Thoracic aorta (tissue), 2 donors: ENCODE data around the gene PRKN. TPM values are rescaled to one million over a fixed set of nuclear protein-coding genes. Genes with fewer than 3 reads are reported as not detected.

Source experiments
- ATAC-seq: fragments of 150-250 bp; one replicate; pipeline ENCODE4 v1.8.0; 2017; ENCODE audit warnings: low read depth; ENCODE audit not compliant: insufficient number of reproducible peaks, low FRiP score
- DNase-seq: peaks from one replicate; pipeline ENCODE4 v3.0.0-alpha.2; 2020; ENCODE audit warnings: low spot score
- H3K27ac ChIP-seq, 2 donors: fragments of 200-600 bp; sonication (generic); 1 replicate in 1 of 2; 2 replicates in 1 of 2; pipeline ENCODE4 v1.5.1; 2016; ENCODE audit warnings: mild to moderate bottlenecking in 2 of 2, moderate library complexity in 2 of 2
- H3K27me3 ChIP-seq: fragments of 200-600 bp; sonication (generic); replicated peaks from 2 replicates; pipeline ENCODE4 v1.6.0; 2016; ENCODE audit warnings: mild to moderate bottlenecking; ENCODE audit not compliant: insufficient read depth
- H3K36me3 ChIP-seq: fragments of 200-600 bp; sonication (generic); one replicate; pipeline ENCODE4 v1.5.1; 2016
- H3K4me1 ChIP-seq, 2 donors: fragments of 200-600 bp; sonication (generic); 1 replicate in 1 of 2; 2 replicates in 1 of 2; pipeline versions ENCODE4 v1.5.1 to v1.6.0; 2016; ENCODE audit warnings: low read depth in 2 of 2, mild to moderate bottlenecking in 1 of 2; ENCODE audit not compliant: control insufficient read depth in 1 of 2
- H3K4me3 ChIP-seq: fragments of 200-600 bp; sonication (generic); 2 replicates; pipeline ENCODE4 v1.5.1; 2016; ENCODE audit warnings: mild to moderate bottlenecking
- H3K9me3 ChIP-seq: fragments of 200-600 bp; sonication (generic); 2 replicates; pipeline ENCODE4 v1.5.1; 2016
- total RNA-seq, 2 donors: library from RNA; depleted of rRNA; stranded (reverse); fragments of >200 nt; gene quantifications; one replicate each; pipeline versions ENCODE4 v1.1.0 to v1.2.3, GENCODE V29; 2016
- TF ChIP-seq, protein P1 (sequence below): fragments of 200-600 bp; sonication (generic); IDR thresholded peaks from one replicate; pipeline ENCODE4 v1.5.1; 2019; ENCODE audit warnings: antibody characterized with exemption

Gene PRKN
- total RNA-seq, 2 donors from 2014 or later, result 10.4 to 23.8 TPM

DNA sequence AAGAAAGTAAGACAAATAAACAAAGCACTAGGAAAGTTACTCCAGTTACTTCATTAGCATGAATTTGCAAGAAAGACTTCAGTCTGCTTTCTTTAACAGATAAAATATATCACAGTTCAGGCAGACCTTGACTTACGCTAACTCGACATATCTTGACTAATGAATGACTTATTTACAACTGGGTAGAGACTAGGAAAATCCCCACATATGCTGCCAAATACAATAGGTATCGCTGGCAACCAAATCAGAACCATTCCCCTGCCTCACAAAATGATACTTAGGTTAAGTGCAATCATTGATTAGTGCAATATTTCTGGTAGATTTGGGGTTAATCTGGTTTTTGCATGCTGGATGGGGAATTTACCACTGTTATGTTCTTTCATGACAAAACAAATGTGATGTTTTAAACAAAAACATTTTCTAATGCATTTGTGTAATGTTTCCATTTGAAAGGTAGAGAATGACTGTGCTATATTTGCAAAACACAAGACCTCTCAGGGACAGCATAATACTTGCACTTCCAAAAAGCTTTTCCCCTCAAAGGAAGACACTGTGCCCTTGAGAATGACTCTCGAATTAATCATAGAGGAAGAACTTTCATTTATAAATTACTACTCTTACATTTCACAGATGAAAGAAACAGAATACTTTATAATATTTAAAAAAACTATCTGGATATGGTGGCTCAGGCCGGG, 101.6 kb downstream of the PRKN start:
- no peak for DNase-seq
- Histone ChIP-seq H3K4me1 (no peaks in the 10 kb centered on the region), H3K27me3 (no peaks in the 10 kb centered on the region), H3K36me3 (no peaks in the 10 kb centered on the region), H3K27ac (no peak overlapping the region), H3K9me3 (peaks cover under 1% of the 10 kb centered on the region), H3K4me3 (no peak overlapping the region)
- TF ChIP-seq, protein P1, sequence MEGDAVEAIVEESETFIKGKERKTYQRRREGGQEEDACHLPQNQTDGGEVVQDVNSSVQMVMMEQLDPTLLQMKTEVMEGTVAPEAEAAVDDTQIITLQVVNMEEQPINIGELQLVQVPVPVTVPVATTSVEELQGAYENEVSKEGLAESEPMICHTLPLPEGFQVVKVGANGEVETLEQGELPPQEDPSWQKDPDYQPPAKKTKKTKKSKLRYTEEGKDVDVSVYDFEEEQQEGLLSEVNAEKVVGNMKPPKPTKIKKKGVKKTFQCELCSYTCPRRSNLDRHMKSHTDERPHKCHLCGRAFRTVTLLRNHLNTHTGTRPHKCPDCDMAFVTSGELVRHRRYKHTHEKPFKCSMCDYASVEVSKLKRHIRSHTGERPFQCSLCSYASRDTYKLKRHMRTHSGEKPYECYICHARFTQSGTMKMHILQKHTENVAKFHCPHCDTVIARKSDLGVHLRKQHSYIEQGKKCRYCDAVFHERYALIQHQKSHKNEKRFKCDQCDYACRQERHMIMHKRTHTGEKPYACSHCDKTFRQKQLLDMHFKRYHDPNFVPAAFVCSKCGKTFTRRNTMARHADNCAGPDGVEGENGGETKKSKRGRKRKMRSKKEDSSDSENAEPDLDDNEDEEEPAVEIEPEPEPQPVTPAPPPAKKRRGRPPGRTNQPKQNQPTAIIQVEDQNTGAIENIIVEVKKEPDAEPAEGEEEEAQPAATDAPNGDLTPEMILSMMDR, result no peak
- no peak for ATAC-seq

DNA sequence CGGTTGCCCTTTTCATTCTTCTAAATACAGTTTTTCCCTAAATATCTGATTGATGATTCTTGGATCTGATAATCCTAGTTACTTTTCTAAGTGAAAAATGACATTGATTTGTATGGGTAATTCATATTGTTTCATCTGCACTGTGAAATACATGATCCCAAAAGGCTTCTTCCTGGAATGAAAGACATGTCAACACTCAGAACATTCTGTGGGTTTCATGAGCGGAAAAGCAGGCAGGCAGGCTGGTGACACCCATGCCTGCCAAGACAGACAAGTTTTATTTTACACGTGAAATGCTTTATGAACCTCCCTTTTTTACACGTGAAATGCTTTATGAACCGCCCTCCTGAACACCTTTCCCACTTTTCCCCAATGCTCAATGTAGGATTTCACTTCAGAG, 105.0 kb downstream of the PRKN start:
- Histone ChIP-seq H3K4me1 (no peaks in the 10 kb centered on the region), H3K27me3 (no peaks in the 10 kb centered on the region), H3K36me3 (no peaks in the 10 kb centered on the region), H3K27ac (no peak overlapping the region), H3K9me3 (no peaks in the 10 kb centered on the region), H3K4me3 (no peak overlapping the region)
- TF ChIP-seq, protein P1, result no peak
- ATAC-seq, result no peak
- DNase-seq, result no peak

DNA sequence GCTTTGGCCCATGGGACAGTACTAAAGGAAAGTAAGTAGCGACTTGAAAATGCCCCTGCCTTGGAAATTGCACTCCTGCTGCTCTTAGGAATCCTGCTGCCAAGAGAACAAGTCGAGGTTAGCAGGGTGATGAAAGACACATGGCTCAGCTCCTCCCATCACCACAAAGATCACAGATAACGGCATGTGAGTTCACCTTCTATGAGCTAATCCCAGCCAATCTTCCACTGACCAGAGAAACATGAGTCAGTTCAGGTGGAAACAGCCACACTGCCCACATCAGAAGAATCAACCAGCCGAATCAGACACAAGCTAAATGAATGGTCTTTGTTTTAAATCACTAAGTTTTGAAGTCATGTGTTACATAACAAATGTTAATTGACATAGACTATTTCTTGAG, 106.3 kb downstream of the PRKN start:
- TF ChIP-seq, protein P1, result no peak
- Histone ChIP-seq H3K4me3 (no peak overlapping the region), H3K27me3 (no peaks in the 10 kb centered on the region), H3K36me3 (no peaks in the 10 kb centered on the region), H3K4me1 (no peaks in the 10 kb centered on the region), H3K27ac (no peak overlapping the region), H3K9me3 (no peaks in the 10 kb centered on the region)
- ATAC-seq (no peak), DNase-seq (no peak)

DNA sequence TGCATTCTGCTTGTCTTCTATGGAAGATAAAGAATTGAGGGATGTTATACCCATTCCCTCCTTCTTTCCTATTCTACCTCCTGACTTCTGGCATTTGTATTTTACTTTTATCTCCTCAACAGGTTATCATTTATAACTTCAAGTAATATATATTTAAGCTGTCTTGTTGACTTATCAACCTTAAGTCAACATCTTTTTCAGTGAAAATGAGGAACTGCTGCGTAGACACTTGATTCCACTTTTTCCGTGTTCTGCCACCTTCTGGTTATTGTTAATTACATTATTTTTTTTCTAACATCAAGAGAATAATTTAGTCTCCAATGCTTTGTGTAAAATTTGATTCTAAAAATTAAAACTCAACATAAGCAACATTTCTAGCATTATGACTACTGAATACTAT, 107.5 kb downstream of the PRKN start:
- DNase-seq, result no peak
- H3K36me3 ChIP-seq, result no peaks in the 10 kb centered on the region
- no peak overlapping the region for H3K27ac ChIP-seq

DNA sequence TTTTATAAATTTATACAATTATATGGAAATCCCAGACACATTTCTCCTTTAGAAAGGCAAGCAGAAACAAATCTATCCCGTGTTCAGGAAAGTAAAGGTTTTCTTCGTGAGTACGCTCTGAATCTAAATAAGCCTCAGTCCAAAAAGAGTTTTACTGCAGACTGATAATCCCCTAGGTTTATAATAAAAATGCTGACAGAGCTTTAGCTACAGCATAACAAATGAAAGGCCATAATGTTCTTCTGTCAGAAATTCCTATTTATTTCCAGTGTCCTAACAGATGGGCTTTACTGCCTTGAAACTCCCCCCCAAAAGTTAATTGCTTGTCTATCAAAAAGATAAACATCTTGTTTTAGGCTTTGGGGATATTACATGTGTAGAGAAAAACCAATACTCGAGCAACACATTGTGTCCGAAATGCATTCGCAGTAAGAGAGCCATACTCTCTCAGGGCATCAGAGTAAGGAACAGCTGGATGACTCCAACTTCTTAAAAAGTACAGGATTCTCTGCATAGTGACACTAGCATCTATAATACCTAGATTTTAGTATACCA, 109.0 kb downstream of the PRKN start:
- Histone ChIP-seq H3K4me3 (no peak overlapping the region), H3K27ac (no peak overlapping the region), H3K36me3 (no peaks in the 10 kb centered on the region), H3K27me3 (no peaks in the 10 kb centered on the region), H3K4me1 (no peaks in the 10 kb centered on the region), H3K9me3 (no peaks in the 10 kb centered on the region)
- no peak for ATAC-seq
- DNase-seq, result no peak
- TF ChIP-seq, protein P1, result no peak

More for the DNA sequence above, 107.5 kb downstream of the PRKN start:
- Histone ChIP-seq H3K4me3 (no peak overlapping the region), H3K4me1 (no peaks in the 10 kb centered on the region), H3K9me3 (no peaks in the 10 kb centered on the region), H3K27me3 (no peaks in the 10 kb centered on the region)
- ATAC-seq, result no peak
- TF ChIP-seq, protein P1, result no peak
